ENCODE results near the gene UPF1. TPM values are rescaled to one million over a fixed set of nuclear protein-coding genes. Genes with fewer than 3 reads are reported as not detected.
A peak's percentile ranks its signal among the peaks of the same experiment; 100 is the strongest.

The UPF1 gene
- total RNA-seq, 1 donor from 2014 or later = 57.8 TPM

- H3K27ac ChIP-seq (ENCODE audit: low read depth, low read length) = no peak within 1 kb of the TSS
- H3K27me3 ChIP-seq (ENCODE audit: insufficient read depth, low read length) = peaks cover 61% of the 10 kb centered on the region
- H3K9ac ChIP-seq (ENCODE audit: low read length) = no peak within 1 kb of the TSS
- peak within 1 kb of the TSS; percentile 58 for H3K4me2 ChIP-seq (ENCODE audit: low read length)
- H3K79me2 ChIP-seq (ENCODE audit: insufficient read depth, low read length) = no peaks in the 10 kb centered on the region
- Mint-ChIP-seq H3K36me3 (ENCODE audit: low read depth, unreplicated experiment) (peaks cover 7% of the 10 kb centered on the region), H3K27ac (ENCODE audit: unreplicated experiment) (peak within 1 kb of the TSS; percentile 69), H3K27me3 (ENCODE audit: low read depth, unreplicated experiment) (peaks cover 68% of the 10 kb centered on the region), H3K4me1 (ENCODE audit: low read depth, unreplicated experiment) (no peaks in the 10 kb centered on the region), H3K4me3 (ENCODE audit: unreplicated experiment) (peak within 1 kb of the TSS; percentile 68), H3K9me3 (ENCODE audit: unreplicated experiment) (peaks cover 6% of the 10 kb centered on the region)
- peaks cover 5% of the 10 kb centered on the region for H3K4me1 ChIP-seq (ENCODE audit: insufficient read depth, low read length)
- no peak for DNase-seq (ENCODE audit: low read depth)
- no peak within 1 kb of the TSS for H2AFZ ChIP-seq (ENCODE audit: low read depth, low read length)
- H3K36me3 ChIP-seq (ENCODE audit: insufficient read depth, low read length) = no peaks in the 10 kb centered on the region
- H3K9me3 ChIP-seq (ENCODE audit: insufficient read depth, low read depth, low read length) = peaks cover 3% of the 10 kb centered on the region
- TF ChIP-seq CTCF (IDR thresholded peaks at IDR 0.05; ENCODE audit: insufficient read depth, low read depth, low read length) = no peak
- TF ChIP-seq EZH2 (IDR thresholded peaks at IDR 0.05; ENCODE audit: insufficient read depth, low read length) = peak; percentile 93
- H3K4me3 ChIP-seq (ENCODE audit: insufficient read depth, low read depth, low read length) = no peak within 1 kb of the TSS
- H4K20me1 ChIP-seq (ENCODE audit: insufficient read depth, low read length) = peaks cover 8% of the 10 kb centered on the region
- FAIRE-seq = no peak
These were observed 41.0 kb upstream of the UPF1 start, which contains the start of gene COMP for GRCh38 chr19:18790566-18791314. Gene COMP (minus strand): TSS chr19:18791305. CDS start chr19:18791269, 36 bp downstream.

- H3K4me2 ChIP-seq (ENCODE audit: low read length) = peak overlapping the region; percentile 15
These were observed 40.5 kb upstream of the UPF1 start for GRCh38 chr19:18791315-18791678.

More at GRCh38 chr19:18791315-18791678, 40.5 kb upstream of the UPF1 start:
- Mint-ChIP-seq H3K27me3 (ENCODE audit: low read depth, unreplicated experiment) (peaks cover 62% of the 10 kb centered on the region), H3K36me3 (ENCODE audit: low read depth, unreplicated experiment) (peaks cover 7% of the 10 kb centered on the region), H3K4me1 (ENCODE audit: low read depth, unreplicated experiment) (no peaks in the 10 kb centered on the region), H3K27ac (ENCODE audit: unreplicated experiment) (no peak overlapping the region), H3K9me3 (ENCODE audit: unreplicated experiment) (peaks cover 6% of the 10 kb centered on the region), H3K4me3 (ENCODE audit: unreplicated experiment) (no peak overlapping the region)
- Histone ChIP-seq H3K9me3 (ENCODE audit: insufficient read depth, low read depth, low read length) (peaks cover 3% of the 10 kb centered on the region), H3K9ac (ENCODE audit: low read length) (no peak overlapping the region), H2AFZ (ENCODE audit: low read depth, low read length) (no peak overlapping the region), H3K36me3 (ENCODE audit: insufficient read depth, low read length) (no peaks in the 10 kb centered on the region), H3K4me1 (ENCODE audit: insufficient read depth, low read length) (peaks cover 9% of the 10 kb centered on the region), H3K27me3 (ENCODE audit: insufficient read depth, low read length) (peaks cover 56% of the 10 kb centered on the region), H3K79me2 (ENCODE audit: insufficient read depth, low read length) (no peaks in the 10 kb centered on the region), H4K20me1 (ENCODE audit: insufficient read depth, low read length) (peaks cover 8% of the 10 kb centered on the region), H3K4me3 (ENCODE audit: insufficient read depth, low read depth, low read length) (no peak overlapping the region), H3K27ac (ENCODE audit: low read depth, low read length) (no peak overlapping the region)
- TF ChIP-seq EZH2 (IDR thresholded peaks at IDR 0.05; ENCODE audit: insufficient read depth, low read length) = no peak
- no peak for TF ChIP-seq CTCF (IDR thresholded peaks at IDR 0.05; ENCODE audit: insufficient read depth, low read depth, low read length)
- no peak for DNase-seq (ENCODE audit: low read depth)
- FAIRE-seq = no peak

Measured in astrocyte (in vitro differentiated cells and primary cell).